Measurements from ENCODE around the gene GLYATL2. TPM values are rescaled to one million over a fixed set of nuclear protein-coding genes. Genes with fewer than 3 reads are reported as not detected.

GLYATL2 gene
- total RNA-seq (under 1 TPM in 1 of 2 donors, not detected in 1; 0.24 TPM), polyA plus RNA-seq (not detected)
- long read RNA-seq, donor 1: 0 reads
- long read RNA-seq, donor 2: 0 reads

- WGBS, 2 donors: 17 to 28% methylated on average over 3 of the region's 3 CpGs
- Histone ChIP-seq H3K27me3 (ENCODE audit: control insufficient read depth in 1 of 2, insufficient read depth in 2 of 2, low read length in 1 of 2) (no peaks in the 10 kb centered on the region), H3K27ac (ENCODE audit: low read depth in 1 of 2, low read length in 2 of 2) (no peak within 1 kb of the TSS), H3K4me1 (ENCODE audit: control insufficient read depth in 1 of 2, insufficient read depth in 2 of 2, low read length in 2 of 2) (no peaks in the 10 kb centered on the region), H3K36me3 (ENCODE audit: control insufficient read depth in 1 of 2, insufficient read depth in 2 of 2, low read length in 1 of 2) (no peaks in the 10 kb centered on the region), H3K9me3 (ENCODE audit: control insufficient read depth, low read length) (no peaks in the 10 kb centered on the region), H3K4me3 (ENCODE audit: low read length in 2 of 2) (no peak within 1 kb of the TSS)
- intact Hi-C loops (cut with DNase I): no loop called here
- no peak for ATAC-seq (ENCODE audit: low FRiP score)
- DNase-seq: no peak
These were observed at the start of gene GLYATL2 for GRCh38 chr11:58844361-58845005. Gene GLYATL2 (minus strand): TSS chr11:58844704. CDS start chr11:58839612, 5,092 bp downstream.

GRCh38 chr11:58893899-58894298 is 49.4 kb upstream of the GLYATL2 start:
- Histone ChIP-seq H3K36me3 (ENCODE audit: control insufficient read depth in 1 of 2, insufficient read depth in 2 of 2, low read length in 1 of 2) (no peaks in the 10 kb centered on the region), H3K27ac (ENCODE audit: low read depth in 1 of 2, low read length in 2 of 2) (no peak overlapping the region), H3K4me3 (ENCODE audit: low read length in 2 of 2) (no peak overlapping the region), H3K27me3 (ENCODE audit: control insufficient read depth in 1 of 2, insufficient read depth in 2 of 2, low read length in 1 of 2) (peaks cover 0 to 3% of the 10 kb centered on the region in 2 donors), H3K9me3 (ENCODE audit: control insufficient read depth, low read length) (no peaks in the 10 kb centered on the region), H3K4me1 (ENCODE audit: control insufficient read depth in 1 of 2, insufficient read depth in 2 of 2, low read length in 2 of 2) (no peaks in the 10 kb centered on the region)
- ATAC-seq (ENCODE audit: low FRiP score): no peak
- 72 to 78% methylated on average over 2 of the region's 2 CpGs for WGBS, 2 donors
- no peak for DNase-seq
- intact Hi-C loops (cut with DNase I): no loop called here

GRCh38 chr11:58888579-58888978 is 44.1 kb upstream of the GLYATL2 start:
- intact Hi-C loops (cut with DNase I): no loop called here

GRCh38 chr11:58887452-58887851 is 42.9 kb upstream of the GLYATL2 start:
- intact Hi-C loops (cut with DNase I): no loop called here
- Histone ChIP-seq H3K9me3 (ENCODE audit: control insufficient read depth, low read length) (no peaks in the 10 kb centered on the region), H3K27me3 (ENCODE audit: control insufficient read depth in 1 of 2, insufficient read depth in 2 of 2, low read length in 1 of 2) (no peaks in the 10 kb centered on the region), H3K27ac (ENCODE audit: low read depth in 1 of 2, low read length in 2 of 2) (no peak overlapping the region), H3K4me1 (ENCODE audit: control insufficient read depth in 1 of 2, insufficient read depth in 2 of 2, low read length in 2 of 2) (no peaks in the 10 kb centered on the region), H3K36me3 (ENCODE audit: control insufficient read depth in 1 of 2, insufficient read depth in 2 of 2, low read length in 1 of 2) (no peaks in the 10 kb centered on the region), H3K4me3 (ENCODE audit: low read length in 2 of 2) (no peak overlapping the region)
- no peak for ATAC-seq (ENCODE audit: low FRiP score)
- 84 to 89% methylated on average over 1 of the region's 1 CpG for WGBS, 2 donors
- no peak for DNase-seq

More at GRCh38 chr11:58888579-58888978, 44.1 kb upstream of the GLYATL2 start:
- Histone ChIP-seq H3K4me3 (ENCODE audit: low read length in 2 of 2) (no peak overlapping the region), H3K27ac (ENCODE audit: low read depth in 1 of 2, low read length in 2 of 2) (no peak overlapping the region), H3K27me3 (ENCODE audit: control insufficient read depth in 1 of 2, insufficient read depth in 2 of 2, low read length in 1 of 2) (no peaks in the 10 kb centered on the region), H3K36me3 (ENCODE audit: control insufficient read depth in 1 of 2, insufficient read depth in 2 of 2, low read length in 1 of 2) (no peaks in the 10 kb centered on the region), H3K4me1 (ENCODE audit: control insufficient read depth in 1 of 2, insufficient read depth in 2 of 2, low read length in 2 of 2) (no peaks in the 10 kb centered on the region), H3K9me3 (ENCODE audit: control insufficient read depth, low read length) (no peaks in the 10 kb centered on the region)
- DNase-seq (no peak), ATAC-seq (ENCODE audit: low FRiP score) (no peak)

GRCh38 chr11:58880625-58881024 is 36.1 kb upstream of the GLYATL2 start:
- DNase-seq: no peak
- WGBS, 2 donors: 64 to 68% methylated on average over 1 of the region's 1 CpG
- ATAC-seq (ENCODE audit: low FRiP score): no peak

GRCh38 chr11:58880166-58880565 is 35.7 kb upstream of the GLYATL2 start:
- Histone ChIP-seq H3K36me3 (ENCODE audit: control insufficient read depth in 1 of 2, insufficient read depth in 2 of 2, low read length in 1 of 2) (no peaks in the 10 kb centered on the region), H3K27me3 (ENCODE audit: control insufficient read depth in 1 of 2, insufficient read depth in 2 of 2, low read length in 1 of 2) (no peaks in the 10 kb centered on the region), H3K4me1 (ENCODE audit: control insufficient read depth in 1 of 2, insufficient read depth in 2 of 2, low read length in 2 of 2) (no peaks in the 10 kb centered on the region), H3K27ac (ENCODE audit: low read depth in 1 of 2, low read length in 2 of 2) (no peak overlapping the region), H3K4me3 (ENCODE audit: low read length in 2 of 2) (no peak overlapping the region), H3K9me3 (ENCODE audit: control insufficient read depth, low read length) (no peaks in the 10 kb centered on the region)
- intact Hi-C loops (cut with DNase I): no loop called here
- ATAC-seq (ENCODE audit: low FRiP score) (no peak), DNase-seq (no peak)

More at GRCh38 chr11:58880625-58881024, 36.1 kb upstream of the GLYATL2 start:
- no peaks in the 10 kb centered on the region for H3K36me3 ChIP-seq (ENCODE audit: control insufficient read depth in 1 of 2, insufficient read depth in 2 of 2, low read length in 1 of 2)
- intact Hi-C loops (cut with DNase I): no loop called here
- H3K27ac ChIP-seq (ENCODE audit: low read depth in 1 of 2, low read length in 2 of 2): no peak overlapping the region
- no peak overlapping the region for H3K4me3 ChIP-seq (ENCODE audit: low read length in 2 of 2)
- no peaks in the 10 kb centered on the region for H3K9me3 ChIP-seq (ENCODE audit: control insufficient read depth, low read length)
- H3K4me1 ChIP-seq (ENCODE audit: control insufficient read depth in 1 of 2, insufficient read depth in 2 of 2, low read length in 2 of 2): no peaks in the 10 kb centered on the region
- no peaks in the 10 kb centered on the region for H3K27me3 ChIP-seq (ENCODE audit: control insufficient read depth in 1 of 2, insufficient read depth in 2 of 2, low read length in 1 of 2)

- Histone ChIP-seq H3K27ac (ENCODE audit: low read depth in 1 of 2, low read length in 2 of 2) (no peak overlapping the region), H3K27me3 (ENCODE audit: control insufficient read depth in 1 of 2, insufficient read depth in 2 of 2, low read length in 1 of 2) (no peaks in the 10 kb centered on the region), H3K4me1 (ENCODE audit: control insufficient read depth in 1 of 2, insufficient read depth in 2 of 2, low read length in 2 of 2) (no peaks in the 10 kb centered on the region), H3K4me3 (ENCODE audit: low read length in 2 of 2) (no peak overlapping the region), H3K9me3 (ENCODE audit: control insufficient read depth, low read length) (no peaks in the 10 kb centered on the region), H3K36me3 (ENCODE audit: control insufficient read depth in 1 of 2, insufficient read depth in 2 of 2, low read length in 1 of 2) (no peaks in the 10 kb centered on the region)
- ATAC-seq (ENCODE audit: low FRiP score): no peak
- 92 to 95% methylated on average over 2 of the region's 2 CpGs for WGBS, 2 donors
- intact Hi-C loops (cut with DNase I): no loop called here
- DNase-seq: no peak
These were observed 23.1 kb upstream of the GLYATL2 start for GRCh38 chr11:58867556-58867955.

GRCh38 chr11:58866788-58867187 is 22.3 kb upstream of the GLYATL2 start:
- intact Hi-C loops (cut with DNase I): no loop called here
- Histone ChIP-seq H3K27me3 (ENCODE audit: control insufficient read depth in 1 of 2, insufficient read depth in 2 of 2, low read length in 1 of 2) (no peaks in the 10 kb centered on the region), H3K4me3 (ENCODE audit: low read length in 2 of 2) (no peak overlapping the region), H3K9me3 (ENCODE audit: control insufficient read depth, low read length) (no peaks in the 10 kb centered on the region), H3K27ac (ENCODE audit: low read depth in 1 of 2, low read length in 2 of 2) (no peak overlapping the region), H3K36me3 (ENCODE audit: control insufficient read depth in 1 of 2, insufficient read depth in 2 of 2, low read length in 1 of 2) (no peaks in the 10 kb centered on the region), H3K4me1 (ENCODE audit: control insufficient read depth in 1 of 2, insufficient read depth in 2 of 2, low read length in 2 of 2) (no peaks in the 10 kb centered on the region)
- 92 to 97% methylated on average over 1 of the region's 1 CpG for WGBS, 2 donors
- ATAC-seq (ENCODE audit: low FRiP score) (no peak), DNase-seq (no peak)

GRCh38 chr11:58864335-58864734 is 19.8 kb upstream of the GLYATL2 start:
- Histone ChIP-seq H3K27ac (ENCODE audit: low read depth in 1 of 2, low read length in 2 of 2) (no peak overlapping the region), H3K4me1 (ENCODE audit: control insufficient read depth in 1 of 2, insufficient read depth in 2 of 2, low read length in 2 of 2) (no peaks in the 10 kb centered on the region), H3K27me3 (ENCODE audit: control insufficient read depth in 1 of 2, insufficient read depth in 2 of 2, low read length in 1 of 2) (no peaks in the 10 kb centered on the region), H3K9me3 (ENCODE audit: control insufficient read depth, low read length) (no peaks in the 10 kb centered on the region), H3K4me3 (ENCODE audit: low read length in 2 of 2) (no peak overlapping the region), H3K36me3 (ENCODE audit: control insufficient read depth in 1 of 2, insufficient read depth in 2 of 2, low read length in 1 of 2) (no peaks in the 10 kb centered on the region)
- 0 to 46% methylated on average over 1 of the region's 1 CpG for WGBS, 2 donors
- intact Hi-C loops (cut with DNase I): no loop called here
- no peak for ATAC-seq (ENCODE audit: low FRiP score)
- DNase-seq: no peak

Measured in aorta (tissue), 5 donors.